CD4-positive, alpha-beta T cell (primary cell): ENCODE measurements around the gene FERMT2. TPM values are rescaled to one million over a fixed set of nuclear protein-coding genes. Genes with fewer than 3 reads are reported as not detected.

Experiments
- ATAC-seq: fragments of 200-7000 bp; cut with Tn5 transposase; one replicate; pipeline ENCODE4 v1.10.0; 2022; ENCODE audit warnings: mild to moderate bottlenecking; ENCODE audit not compliant: poor library complexity
- CTCF ChIA-PET: fragments of 350-600 bp; sonication (Branson Sonifier 250); formaldehyde crosslinking; loops from one replicate; lab custom pipeline; 2021; ENCODE audit warnings: antibody characterized with exemption, inconsistent platforms; lab: Charles Lee
- POLR2A ChIA-PET: fragments of 350-600 bp; sonication (Branson Sonifier 250); formaldehyde crosslinking; loops from one replicate; lab custom pipeline; 2021; ENCODE audit warnings: antibody characterized with exemption, inconsistent platforms; lab: Charles Lee
- DNase-seq, 14 experiments: peaks; one replicate each; pipeline ENCODE4 v3.0.0-alpha.2; 2013 to 2020; ENCODE audit warnings: mixed read lengths in 2 of 14
- H3K27ac ChIP-seq, 2 donors: one replicate each; pipeline versions ENCODE4 v1.5.1 to v1.7.0; 2013; ENCODE audit warnings: low read length in 2 of 2, low read depth in 1 of 2, mild to moderate bottlenecking in 1 of 2
- H3K27me3 ChIP-seq, 2 experiments: 1 replicate in 1 of 2; 2 replicates in 1 of 2; pipeline versions ENCODE4 v1.6.1 to v1.7.0; 2013; ENCODE audit warnings: low read length in 2 of 2, control low read depth in 1 of 2, mild to moderate bottlenecking in 1 of 2, moderate library complexity in 1 of 2; ENCODE audit not compliant: insufficient read depth in 2 of 2, control insufficient read depth in 1 of 2
- H3K36me3 ChIP-seq: one replicate; pipeline ENCODE4 v1.6.1; 2013; ENCODE audit warnings: low read length, control low read depth; ENCODE audit not compliant: insufficient read depth
- H3K4me1 ChIP-seq: one replicate; pipeline ENCODE4 v1.6.1; 2013; ENCODE audit warnings: low read length, control low read depth; ENCODE audit not compliant: insufficient read depth
- H3K4me3 ChIP-seq: one replicate; pipeline ENCODE4 v1.5.1; 2013; ENCODE audit warnings: mild to moderate bottlenecking, low read length, moderate library complexity
- H3K9me3 ChIP-seq, 2 experiments: 1 replicate in 1 of 2; 2 replicates in 1 of 2; pipeline versions ENCODE4 v1.6.1 to v1.7.0; 2013; ENCODE audit warnings: low read length in 2 of 2, mild to moderate bottlenecking in 2 of 2, control low read depth in 1 of 2, moderate library complexity in 1 of 2; ENCODE audit not compliant: control insufficient read depth in 1 of 2, insufficient read depth in 1 of 2
- H3K27ac Mint-ChIP-seq: one replicate; pipeline ENCODE4 v1.8.0; 2020; ENCODE audit warnings: mixed read lengths
- H3K27me3 Mint-ChIP-seq: one replicate; pipeline ENCODE4 v1.8.0; 2021; ENCODE audit warnings: mixed read lengths
- H3K36me3 Mint-ChIP-seq: one replicate; pipeline ENCODE4 v1.8.0; 2021; ENCODE audit warnings: low read depth, mixed read lengths
- H3K4me1 Mint-ChIP-seq: one replicate; pipeline ENCODE4 v1.8.0; 2021; ENCODE audit warnings: low read depth, mixed read lengths
- H3K4me3 Mint-ChIP-seq: one replicate; pipeline ENCODE4 v1.8.0; 2020; ENCODE audit warnings: mild to moderate bottlenecking, mixed read lengths
- H3K9me3 Mint-ChIP-seq: one replicate; pipeline ENCODE4 v1.8.0; 2020; ENCODE audit warnings: mixed read lengths
- CTCF ChIP-seq: fragments of 200-600 bp; IDR thresholded peaks from one replicate; pipeline ENCODE4 v1.8.0; 2022; ENCODE audit warnings: antibody characterized with exemption, mild to moderate bottlenecking
- intact Hi-C, 2 experiments: fragments of 100-400 bp; cut with DNase I in 1 of 2; cut with micrococcal nuclease in 1 of 2; formaldehyde crosslinking; loops; one replicate each; pipeline versions ENCODE4 v1.15.1 to v1.9.0; 2023 to 2025; cut with DNase I, micrococcal nuclease
- total RNA-seq, 174 experiments: library from RNA in 2 of 174; stranded (reverse) in 2 of 174; gene quantifications; one replicate each; pipeline ENCODE4 v1.2.3 and lab custom pipeline; 2021 to 2026

The FERMT2 gene
- total RNA-seq, 2 experiments from 2014 or later, result 0.44 to 0.61 TPM

GRCh38 chr14:52852810-52853521 lies 97.9 kb downstream of the FERMT2 start:
- Mint-ChIP-seq H3K4me1 (no peaks in the 10 kb centered on the region), H3K36me3 (no peaks in the 10 kb centered on the region), H3K27ac (no peak overlapping the region), H3K4me3 (no peak overlapping the region), H3K27me3 (no peaks in the 10 kb centered on the region), H3K9me3 (no peaks in the 10 kb centered on the region)
- ChIA-PET CTCF (no interaction called here), POLR2A (no interaction called here)
- no peaks in the 10 kb centered on the region for H3K4me1 ChIP-seq
- H3K27me3 ChIP-seq, result no peaks in the 10 kb centered on the region
- H3K4me3 ChIP-seq, result no peak overlapping the region
- intact Hi-C loops, result no loop called here
- H3K36me3 ChIP-seq, result no peaks in the 10 kb centered on the region
- no peaks in the 10 kb centered on the region for H3K9me3 ChIP-seq
- DNase-seq (no peak), ATAC-seq (no peak)
- no peak overlapping the region for H3K27ac ChIP-seq
- TF ChIP-seq CTCF, result no peak

GRCh38 chr14:52850451-52850909 lies 100.4 kb downstream of the FERMT2 start:
- H3K36me3 ChIP-seq, result no peaks in the 10 kb centered on the region
- H3K27ac Mint-ChIP-seq, result no peak overlapping the region
- ChIA-PET POLR2A (no interaction called here), CTCF (no interaction called here)
- no peaks in the 10 kb centered on the region for H3K27me3 ChIP-seq
- H3K4me1 ChIP-seq, result no peaks in the 10 kb centered on the region
- H3K27ac ChIP-seq, result no peak overlapping the region
- no peak for TF ChIP-seq CTCF
- no peaks in the 10 kb centered on the region for H3K27me3 Mint-ChIP-seq
- no peak overlapping the region for H3K4me3 Mint-ChIP-seq
- no peak overlapping the region for H3K4me3 ChIP-seq
- no peak for ATAC-seq
- no peaks in the 10 kb centered on the region for H3K9me3 Mint-ChIP-seq
- no peaks in the 10 kb centered on the region for H3K36me3 Mint-ChIP-seq
- intact Hi-C loops, result no loop called here
- DNase-seq, result no peak
- no peaks in the 10 kb centered on the region for H3K4me1 Mint-ChIP-seq
- no peaks in the 10 kb centered on the region for H3K9me3 ChIP-seq

- H3K27ac ChIP-seq, result no peak overlapping the region
- H3K27me3 ChIP-seq, result no peaks in the 10 kb centered on the region
- CTCF ChIA-PET, result no interaction called here
- no peak for TF ChIP-seq CTCF
- H3K27ac Mint-ChIP-seq, result no peak overlapping the region
- H3K4me3 ChIP-seq, result no peak overlapping the region
- no peaks in the 10 kb centered on the region for H3K4me1 ChIP-seq
- POLR2A ChIA-PET, result interaction anchor here (0.5 kb wide), 1 partner anchor 121 kb away, joined by 3 read pairs; no protein-coding TSS in a partner anchor
- no peaks in the 10 kb centered on the region for H3K36me3 ChIP-seq
- no peaks in the 10 kb centered on the region for H3K4me1 Mint-ChIP-seq
- H3K27me3 Mint-ChIP-seq, result no peaks in the 10 kb centered on the region
- ATAC-seq, result no peak
- no peaks in the 10 kb centered on the region for H3K9me3 Mint-ChIP-seq
- intact Hi-C loops, result no loop called here
- H3K9me3 ChIP-seq, result no peaks in the 10 kb centered on the region
- no peak for DNase-seq
- H3K36me3 Mint-ChIP-seq, result no peaks in the 10 kb centered on the region
- H3K4me3 Mint-ChIP-seq, result no peak overlapping the region
Observed at GRCh38 chr14:52848626-52849025, 102.2 kb downstream of the FERMT2 start.
